ENCODE measurements around the gene TYW1.

GRCh38 chr7:67006965-67007364, 10.3 kb downstream of the TYW1 start:
- TF ChIP-seq CTCF (IDR thresholded peaks at IDR 0.05; ENCODE audit: insufficient read depth, low read length, poor library complexity, severe bottlenecking), result no peak
- TF ChIP-seq EZH2phosphoT487 (conservative IDR thresholded peaks at IDR 0.05; ENCODE audit: low read length), result no peak
